HG02798 (cell line): ENCODE data around the gene LMCD1.

ENCODE experiments used
- ATAC-seq: cut with Tn5 transposase; IDR thresholded peaks from one replicate; pipeline ENCODE4 v1.9.1; 2021; ENCODE audit warnings: mild to moderate bottlenecking; ENCODE audit not compliant: unreplicated experiment, poor library complexity

LMCD1 gene

DNA sequence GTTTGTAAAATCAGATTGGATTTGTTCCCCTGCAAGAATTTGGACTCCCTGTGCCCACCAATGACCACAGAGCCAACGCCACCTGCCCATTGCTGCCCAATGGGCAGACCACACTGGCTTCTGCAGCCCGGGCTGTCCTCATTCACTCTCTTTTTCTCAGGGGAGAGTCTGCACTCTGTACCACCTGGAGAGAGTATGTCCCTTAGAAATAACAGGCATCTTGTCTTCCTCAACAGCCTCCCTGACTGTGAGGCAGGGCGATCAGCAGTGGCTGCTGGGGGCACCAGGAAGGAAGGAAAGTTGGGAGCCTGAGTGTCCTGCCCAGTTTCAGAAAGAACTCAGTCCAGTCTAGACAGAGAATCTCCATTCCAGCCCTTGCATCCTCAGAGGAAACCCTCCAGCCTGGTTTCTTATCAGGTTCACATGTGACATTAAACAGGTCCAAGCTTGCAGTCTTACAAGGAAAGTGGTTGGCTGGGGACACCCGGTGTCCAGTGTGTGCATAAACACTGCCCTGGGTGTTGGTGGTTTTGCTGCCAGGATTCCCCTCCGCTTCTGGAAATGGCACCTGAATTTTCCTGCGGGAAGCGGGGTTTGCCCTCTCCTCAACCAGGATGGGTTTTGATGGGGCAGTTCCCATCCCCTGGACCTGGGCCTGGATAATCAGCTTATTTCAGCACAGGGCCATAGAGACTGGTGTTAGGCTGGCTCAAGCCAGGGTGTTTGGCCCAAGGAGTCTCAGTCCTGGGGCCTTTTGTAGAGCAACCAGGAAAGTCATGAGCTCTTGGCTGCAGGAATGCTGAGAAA lies 105.8 kb downstream of the LMCD1 start:
- no peak for ATAC-seq

DNA sequence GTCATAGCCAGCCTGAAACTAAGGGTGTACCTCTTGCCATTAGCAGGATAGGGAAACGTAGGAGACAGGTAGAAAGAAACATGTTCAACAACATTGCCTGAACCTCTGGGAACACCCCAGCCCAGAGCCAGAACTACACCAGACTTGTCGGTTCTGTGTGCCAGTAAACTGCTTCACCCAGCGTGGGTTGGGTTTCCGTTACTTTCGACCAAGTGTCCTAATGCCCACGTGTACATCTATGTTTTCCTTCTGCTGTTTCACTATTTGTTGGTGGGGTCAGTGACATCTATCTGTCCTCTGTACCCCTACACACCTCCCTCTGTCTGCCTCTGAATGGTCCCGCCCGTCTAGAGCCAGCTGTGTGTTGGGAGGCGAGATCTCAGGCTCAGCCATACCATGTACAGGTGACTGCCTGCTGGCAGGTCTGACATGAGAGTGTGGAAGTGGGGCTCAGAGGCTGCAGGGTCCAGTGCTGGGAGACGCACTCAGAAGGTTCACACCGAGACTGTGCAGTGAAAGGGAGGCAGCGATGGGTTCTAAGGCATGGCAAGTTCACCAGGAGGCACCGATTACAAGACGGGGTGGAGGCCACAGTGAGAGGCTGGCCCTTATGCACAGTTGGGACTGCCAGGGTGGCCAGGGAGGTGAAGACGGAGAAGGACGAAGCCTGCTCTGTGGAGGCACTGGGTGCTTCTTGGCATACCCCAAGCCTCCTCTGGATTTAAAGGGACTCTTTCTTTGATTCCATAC lies 106.6 kb downstream of the LMCD1 start:
- ATAC-seq = no peak

DNA sequence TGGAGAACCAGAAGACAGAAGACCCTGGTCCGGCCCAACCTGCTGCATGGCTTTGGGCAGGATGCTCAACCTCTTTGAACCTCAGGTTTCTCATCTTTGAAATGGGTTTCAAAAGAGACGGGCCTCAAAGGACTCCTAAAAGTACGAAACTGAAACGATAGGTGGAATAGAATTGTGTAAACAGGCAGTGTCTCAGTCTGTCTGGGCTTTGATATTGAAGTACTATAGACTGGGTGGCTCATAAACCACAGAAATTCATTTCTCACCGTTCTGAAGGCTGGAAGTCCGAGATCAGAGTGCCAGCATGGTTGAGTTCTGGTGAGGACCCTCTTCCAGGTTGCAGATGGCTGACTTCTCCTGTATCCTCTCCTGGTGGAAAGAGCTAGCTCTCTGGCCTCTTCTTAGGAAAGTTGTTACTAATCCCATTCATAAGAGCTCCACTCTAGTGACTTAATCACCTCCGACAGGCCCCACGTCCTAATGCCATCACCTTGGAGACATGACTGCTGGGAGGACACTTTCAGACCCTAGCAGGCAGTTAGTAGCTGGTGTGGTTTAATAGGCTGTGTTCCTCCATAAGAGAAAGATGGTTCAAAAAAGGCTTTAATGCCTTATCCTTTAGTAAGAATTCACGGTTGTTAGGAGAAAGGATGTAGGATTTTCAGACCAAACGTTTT lies 107.3 kb downstream of the LMCD1 start:
- no peak for ATAC-seq

- ATAC-seq = no peak
Measured at GRCh38 chr3:8610951-8611350, 109.3 kb downstream of the LMCD1 start.

GRCh38 chr3:8617921-8618320 lies 116.3 kb downstream of the LMCD1 start:
- no peak for ATAC-seq

- ATAC-seq = no peak
Measured at GRCh38 chr3:8618950-8619349, 117.3 kb downstream of the LMCD1 start.

GRCh38 chr3:8619548-8619947 lies 117.9 kb downstream of the LMCD1 start:
- no peak for ATAC-seq

- ATAC-seq = no peak
Measured at GRCh38 chr3:8621141-8621540, 119.5 kb downstream of the LMCD1 start.

- no peak for ATAC-seq
Measured at GRCh38 chr3:8621872-8622271, 120.2 kb downstream of the LMCD1 start.

- peak; percentile 93 for ATAC-seq
Measured at GRCh38 chr3:8622873-8623691, 121.5 kb downstream of the LMCD1 start.

DNA sequence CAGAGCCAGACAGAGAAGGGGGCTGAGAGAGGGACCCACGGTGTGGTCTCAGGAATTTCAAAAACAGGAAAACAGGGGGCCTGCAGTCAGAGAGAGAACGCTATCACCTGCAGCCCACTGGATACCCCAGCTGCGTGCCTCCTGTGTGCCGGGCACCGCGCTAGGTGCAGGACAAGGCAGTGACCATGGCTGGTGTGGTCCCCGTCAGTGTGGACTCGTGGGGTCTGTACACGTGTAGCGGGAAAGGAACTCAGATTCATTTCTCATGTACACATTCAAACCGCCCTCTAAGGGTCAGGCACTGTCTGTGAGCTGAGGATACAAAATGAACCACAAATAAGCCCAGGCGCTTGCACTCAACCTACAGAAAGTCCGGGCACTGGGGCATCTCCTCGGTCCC lies 122.1 kb downstream of the LMCD1 start:
- ATAC-seq = no peak
